PFSK-1 (cell line): ENCODE measurements around the gene SCNM1.

Experiments used
- FOXP2 ChIP-seq: optimal IDR thresholded peaks from 2 replicates; pipeline ENCODE3; 2011; ENCODE audit warnings: borderline replicate concordance, control low read depth, inconsistent platforms; ENCODE audit not compliant: insufficient read depth; ENCODE audit errors: extremely low read length, extremely low read depth
- POLR2AphosphoS5 ChIP-seq: IDR thresholded peaks from 2 replicates; pipeline ENCODE4 v1.6.1; 2012; ENCODE audit warnings: low read depth, mild to moderate bottlenecking, control low read depth, low read length, moderate library complexity
- SIN3A ChIP-seq: IDR thresholded peaks from 2 replicates; pipeline ENCODE4 v1.6.1; 2012; ENCODE audit warnings: mild to moderate bottlenecking, low read length, moderate library complexity, borderline replicate concordance; ENCODE audit not compliant: insufficient read depth
- TAF1 ChIP-seq: IDR thresholded peaks from 2 replicates; pipeline ENCODE4 v1.6.1; 2012; ENCODE audit warnings: low read length, control low read depth, borderline replicate concordance; ENCODE audit not compliant: insufficient read depth
- TF ChIP-seq, protein P1 (sequence below), 2 experiments: IDR thresholded peaks; 2 replicates each; pipeline versions ENCODE4 v1.6.1 to v1.8.0; 2011 to 2012; ENCODE audit warnings: low read depth in 2 of 2, low read length in 2 of 2, control low read depth in 1 of 2, inconsistent platforms in 1 of 2, mild to moderate bottlenecking in 1 of 2, moderate library complexity in 1 of 2; ENCODE audit not compliant: insufficient read depth in 1 of 2

The SCNM1 gene

DNA sequence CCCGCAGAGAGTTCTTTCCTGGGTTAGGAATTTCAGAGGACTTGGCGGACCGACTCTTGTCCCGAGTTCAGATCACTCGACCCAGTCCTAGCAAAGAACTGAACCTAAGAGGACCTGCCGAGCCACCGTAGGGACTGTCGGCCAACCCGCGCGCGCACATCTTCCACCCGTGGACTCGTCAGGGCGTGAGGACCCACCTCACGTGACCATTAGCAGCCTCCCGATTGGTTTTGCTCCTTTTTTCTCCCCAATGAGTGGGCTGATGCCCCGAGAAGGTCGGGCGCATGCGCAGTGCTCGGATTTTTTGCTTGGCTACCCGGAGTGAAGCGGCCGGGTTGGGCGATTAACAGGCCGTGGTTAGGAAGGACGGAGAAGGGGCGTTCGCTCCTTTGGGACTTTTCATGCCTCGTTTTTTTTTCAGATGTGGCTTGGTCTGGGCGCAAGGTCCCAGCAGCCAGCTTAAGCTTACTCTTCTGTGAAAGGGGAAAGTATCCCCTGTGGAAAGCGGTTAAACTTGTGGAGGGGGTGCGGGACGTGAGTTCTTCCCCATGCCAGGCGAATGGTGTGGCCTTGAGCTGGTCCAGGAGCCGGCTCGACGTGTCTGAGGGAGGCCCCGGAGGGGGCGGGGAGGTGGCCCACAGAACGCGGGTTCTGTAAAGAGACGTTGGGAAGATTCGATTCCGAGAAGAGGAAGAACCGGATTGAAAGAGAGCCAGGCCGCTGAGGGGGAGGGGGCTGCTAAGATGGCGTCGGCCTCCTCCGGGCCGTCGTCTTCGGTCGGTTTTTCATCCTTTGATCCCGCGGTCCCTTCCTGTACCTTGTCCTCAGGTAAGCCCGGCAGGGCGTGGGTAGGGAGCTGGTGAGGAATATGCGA lies 32.5 kb downstream of the SCNM1 start, which contains the start of gene PIP5K1A:
Gene PIP5K1A, plus strand, starts transcription at position 299 of the 874 bp plus-strand sequence. Its CDS starts 445 bp downstream, at position 744.
- peak; percentile 82 for TF ChIP-seq POLR2AphosphoS5
- TF ChIP-seq SIN3A = no peak
- TF ChIP-seq FOXP2 = peak; percentile 53
- TF ChIP-seq, protein P1, sequence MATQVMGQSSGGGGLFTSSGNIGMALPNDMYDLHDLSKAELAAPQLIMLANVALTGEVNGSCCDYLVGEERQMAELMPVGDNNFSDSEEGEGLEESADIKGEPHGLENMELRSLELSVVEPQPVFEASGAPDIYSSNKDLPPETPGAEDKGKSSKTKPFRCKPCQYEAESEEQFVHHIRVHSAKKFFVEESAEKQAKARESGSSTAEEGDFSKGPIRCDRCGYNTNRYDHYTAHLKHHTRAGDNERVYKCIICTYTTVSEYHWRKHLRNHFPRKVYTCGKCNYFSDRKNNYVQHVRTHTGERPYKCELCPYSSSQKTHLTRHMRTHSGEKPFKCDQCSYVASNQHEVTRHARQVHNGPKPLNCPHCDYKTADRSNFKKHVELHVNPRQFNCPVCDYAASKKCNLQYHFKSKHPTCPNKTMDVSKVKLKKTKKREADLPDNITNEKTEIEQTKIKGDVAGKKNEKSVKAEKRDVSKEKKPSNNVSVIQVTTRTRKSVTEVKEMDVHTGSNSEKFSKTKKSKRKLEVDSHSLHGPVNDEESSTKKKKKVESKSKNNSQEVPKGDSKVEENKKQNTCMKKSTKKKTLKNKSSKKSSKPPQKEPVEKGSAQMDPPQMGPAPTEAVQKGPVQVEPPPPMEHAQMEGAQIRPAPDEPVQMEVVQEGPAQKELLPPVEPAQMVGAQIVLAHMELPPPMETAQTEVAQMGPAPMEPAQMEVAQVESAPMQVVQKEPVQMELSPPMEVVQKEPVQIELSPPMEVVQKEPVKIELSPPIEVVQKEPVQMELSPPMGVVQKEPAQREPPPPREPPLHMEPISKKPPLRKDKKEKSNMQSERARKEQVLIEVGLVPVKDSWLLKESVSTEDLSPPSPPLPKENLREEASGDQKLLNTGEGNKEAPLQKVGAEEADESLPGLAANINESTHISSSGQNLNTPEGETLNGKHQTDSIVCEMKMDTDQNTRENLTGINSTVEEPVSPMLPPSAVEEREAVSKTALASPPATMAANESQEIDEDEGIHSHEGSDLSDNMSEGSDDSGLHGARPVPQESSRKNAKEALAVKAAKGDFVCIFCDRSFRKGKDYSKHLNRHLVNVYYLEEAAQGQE (IDR thresholded peaks at IDR 0.05; ENCODE audit: insufficient read depth in 1 of 2, low read depth in 2 of 2, low read length in 2 of 2) = peak in 1 of 2 experiments; percentile 30; a peak in 1 of 4 replicates
- peak; percentile 75; the same call in 1 of the 2 replicates for TF ChIP-seq TAF1

DNA sequence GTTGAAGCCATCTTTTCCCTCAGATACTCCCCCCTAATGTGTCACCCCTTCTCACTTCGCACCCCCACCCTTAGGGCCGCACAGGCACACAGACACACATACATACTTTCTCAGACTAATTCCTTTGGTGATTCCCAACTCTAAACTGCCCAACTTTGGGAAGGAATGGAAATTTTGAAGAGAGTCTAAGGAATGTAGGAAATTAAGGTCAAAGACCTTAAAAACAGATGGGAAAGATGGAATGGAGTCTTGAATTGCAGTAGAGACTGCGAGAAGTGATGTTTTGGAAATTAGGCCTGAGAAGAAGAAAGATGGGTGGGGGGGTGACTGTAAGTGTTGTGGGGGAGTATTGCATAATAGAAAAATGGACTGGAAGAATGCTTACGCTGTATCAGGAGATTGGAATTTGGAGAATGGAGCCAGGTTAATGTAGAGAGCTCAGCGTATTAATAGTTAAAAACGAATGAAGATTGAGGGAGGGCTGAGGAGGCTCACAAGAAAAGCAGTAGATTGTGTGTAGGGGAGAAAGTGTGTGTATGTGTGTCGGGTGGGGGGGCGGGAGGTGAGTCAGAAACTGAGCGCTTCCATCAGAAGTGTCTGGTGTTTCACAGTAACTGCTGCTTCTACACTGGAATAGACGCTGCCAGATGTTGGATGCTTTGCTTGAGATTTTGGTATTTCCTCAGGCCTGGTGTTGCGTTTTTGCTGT lies 34.1 kb downstream of the SCNM1 start:
- no peak for TF ChIP-seq FOXP2
- TF ChIP-seq SIN3A = no peak
- TF ChIP-seq, protein P1 (IDR thresholded peaks at IDR 0.05; ENCODE audit: insufficient read depth in 1 of 2, low read depth in 2 of 2, low read length in 2 of 2) = no peak
- TF ChIP-seq TAF1 = no peak
- no peak for TF ChIP-seq POLR2AphosphoS5

DNA sequence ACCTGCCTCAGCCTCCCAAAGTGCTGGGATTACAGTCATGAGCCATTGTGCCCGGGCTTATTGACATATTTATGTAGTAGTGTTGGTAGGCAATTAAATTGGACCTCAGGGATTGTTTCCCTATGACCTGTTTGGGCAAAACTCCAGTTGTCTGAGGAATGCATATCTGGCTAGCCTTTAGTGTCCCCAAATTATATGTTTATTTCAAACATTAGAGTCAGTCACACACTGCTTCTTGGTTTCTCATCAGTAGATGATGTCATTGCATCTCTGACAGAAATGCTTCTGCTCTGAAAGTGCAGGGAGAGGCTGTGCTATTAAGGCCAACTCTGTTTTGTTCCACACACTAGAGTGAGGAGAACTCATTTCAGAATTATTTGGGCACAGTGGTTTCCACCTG lies 44.9 kb downstream of the SCNM1 start:
- TF ChIP-seq FOXP2 (no peak), SIN3A (no peak), TAF1 (no peak), POLR2AphosphoS5 (no peak)
- TF ChIP-seq, protein P1 (IDR thresholded peaks at IDR 0.05; ENCODE audit: insufficient read depth in 1 of 2, low read depth in 2 of 2, low read length in 2 of 2) = no peak

- TF ChIP-seq TAF1 = no peak
- no peak for TF ChIP-seq FOXP2
- TF ChIP-seq POLR2AphosphoS5 = no peak
- TF ChIP-seq SIN3A = no peak
- TF ChIP-seq, protein P1 (IDR thresholded peaks at IDR 0.05; ENCODE audit: insufficient read depth in 1 of 2, low read depth in 2 of 2, low read length in 2 of 2) = no peak
These were observed 46.2 kb downstream of the SCNM1 start for GRCh38 chr1:151211972-151212705.
